Measurements from ENCODE around the gene KPNA6. TPM values are rescaled to one million over a fixed set of nuclear protein-coding genes. Genes with fewer than 3 reads are reported as not detected.

The KPNA6 gene
- total and polyA plus RNA-seq, 9 of the 15 experiments (the other 6 are each of a cell fraction or from before 2014, with no cell fraction given): 20.1 to 54.6 (median 32.2) TPM

- TF ChIP-seq OTX1 (CRISPR knock-in tag; IDR thresholded peaks at IDR 0.05) (no peak), XRCC5 (IDR thresholded peaks at IDR 0.05; ENCODE audit: low read depth, low read length) (no peak), ZFX (CRISPR knock-in tag; IDR thresholded peaks at IDR 0.05) (no peak), STAT5B (CRISPR knock-in tag; IDR thresholded peaks at IDR 0.05) (no peak), ZBTB26 (CRISPR knock-in tag; IDR thresholded peaks at IDR 0.05) (0 out of 2 replicates have a peak, but pooled peaks have one; percentile 13), SMAD3 (CRISPR knock-in tag; conservative IDR thresholded peaks at IDR 0.05) (no peak), CAMTA2 (CRISPR knock-in tag; conservative IDR thresholded peaks at IDR 0.05) (no peak)
Measured at GRCh38 chr1:32071758-32072621, 35.9 kb upstream of the KPNA6 start (continued).

DNA sequence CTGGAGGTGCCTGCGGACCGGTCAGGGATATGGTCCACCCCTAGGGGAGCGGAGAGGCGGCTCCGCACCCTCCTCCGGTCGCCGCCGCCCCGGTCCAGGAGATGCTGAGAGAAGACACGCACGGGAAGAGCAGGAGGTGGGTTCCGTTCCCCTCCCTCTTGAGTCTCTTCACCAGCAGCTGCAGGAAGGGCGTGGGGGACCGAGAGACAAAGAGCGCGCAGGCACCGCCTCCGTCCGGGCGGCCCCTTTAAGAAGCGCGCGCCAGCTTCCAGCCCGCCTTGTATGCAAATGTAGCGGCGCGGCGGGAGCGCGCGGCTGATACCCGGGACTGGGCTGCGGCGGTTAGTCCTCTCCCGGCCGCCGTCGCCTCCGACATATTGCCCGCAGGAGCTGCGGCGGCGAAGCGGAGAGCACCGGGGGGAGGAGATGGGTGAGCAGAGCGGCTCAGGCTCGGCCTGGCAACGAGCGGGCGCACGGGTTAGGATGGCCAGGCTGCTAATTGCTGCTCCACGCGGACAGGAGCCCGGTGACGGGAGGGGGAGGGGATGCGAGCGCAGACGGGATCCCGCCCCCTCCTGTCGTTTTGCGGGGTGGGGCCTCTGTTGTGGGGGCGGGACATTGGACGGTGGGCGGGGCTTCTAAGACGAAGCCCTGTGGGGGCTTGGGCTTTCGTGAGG, 35.1 kb upstream of the KPNA6 start, which contains the start of gene TMEM39B:
Gene TMEM39B, plus strand, starts transcription at position 318 of the 677 bp plus-strand sequence. Its CDS starts 109 bp downstream, at position 427.
- H3K9me3 ChIP-seq (replicated peaks; ENCODE audit: control insufficient read depth, insufficient read depth, low read depth, low read length): no peaks in the 10 kb centered on the region
- intact Hi-C loops (cut with micrococcal nuclease): loop anchor here (2.0 kb wide), 2 partner anchors 36 to 106 kb away; partner anchors contain the start of genes KPNA6 and TXLNA
- H3K79me2 ChIP-seq (ENCODE audit: control insufficient read depth, insufficient read depth, low read length): peaks cover 21% of the 10 kb centered on the region
- H3K4me2 ChIP-seq (ENCODE audit: insufficient read depth, low read length): peak within 1 kb of the TSS; percentile 89
- H3K27me3 ChIP-seq (ENCODE audit: control insufficient read depth in 2 of 2, insufficient read depth in 2 of 2, low read length in 2 of 2): no peaks in the 10 kb centered on the region
- peak; percentile 98 to 99 (median 99) for DNase-seq (ENCODE audit: extremely low read depth in 1 of 4, low spot score in 3 of 4)
- H3K27ac ChIP-seq (ENCODE audit: extremely low read depth, low read depth, low read length): peak within 1 kb of the TSS; percentile 79
- BruUV-seq (replicated peaks): no TSS peak
- peak; percentile 93 for ATAC-seq
- H3K4me3 ChIP-seq: peak within 1 kb of the TSS; percentile 83
- peak within 1 kb of the TSS; percentile 60 to 89 for H3K9ac ChIP-seq (ENCODE audit: insufficient read depth in 1 of 2, low read depth in 2 of 2, low read length in 2 of 2)
- H3K4me1 ChIP-seq (replicated peaks in 1 of 2; ENCODE audit: control insufficient read depth in 2 of 2, insufficient read depth in 2 of 2, low read length in 2 of 2): peaks cover 17 to 20% of the 10 kb centered on the region in 2 experiments
- FAIRE-seq: peak; percentile 85
- H3K36me3 ChIP-seq (ENCODE audit: control insufficient read depth, insufficient read depth, low read length): peaks cover 28% of the 10 kb centered on the region; the same call in 2 of the 3 replicates
- H2AFZ ChIP-seq (ENCODE audit: low read depth, low read length): peak within 1 kb of the TSS; percentile 99
- H4K20me1 ChIP-seq (replicated peaks; ENCODE audit: control insufficient read depth, insufficient read depth, low read length): no peaks in the 10 kb centered on the region; the same call in 1 of the 2 replicates
- peaks cover 4% of the 10 kb centered on the region for H3K9me1 ChIP-seq (ENCODE audit: control insufficient read depth, insufficient read depth, low read length)
- CTCF ChIA-PET (ENCODE audit: low intra/inter-chr PET ratio): interaction anchor here (0.5 to 0.8 kb wide), 3 partner anchors 10 to 83 kb away, joined by 3 to 4 read pairs (median 4); no protein-coding TSS in a partner anchor
- WGBS (ENCODE audit: insufficient coverage, low coverage, missing lambda C conversion rate): under 1% methylated on average over 61 of the region's 67 CpGs
- in situ Hi-C loops (cut with MboI): no loop called here
- POLR2A ChIA-PET: interaction anchor here (0.6 to 2.7 kb wide), 27 partner anchors 8 to 284 kb away, joined by 3 to 17 read pairs (median 4); partner anchors contain the start of genes CCDC28B, KPNA6 and MARCKSL1
- TF ChIP-seq, protein P1, sequence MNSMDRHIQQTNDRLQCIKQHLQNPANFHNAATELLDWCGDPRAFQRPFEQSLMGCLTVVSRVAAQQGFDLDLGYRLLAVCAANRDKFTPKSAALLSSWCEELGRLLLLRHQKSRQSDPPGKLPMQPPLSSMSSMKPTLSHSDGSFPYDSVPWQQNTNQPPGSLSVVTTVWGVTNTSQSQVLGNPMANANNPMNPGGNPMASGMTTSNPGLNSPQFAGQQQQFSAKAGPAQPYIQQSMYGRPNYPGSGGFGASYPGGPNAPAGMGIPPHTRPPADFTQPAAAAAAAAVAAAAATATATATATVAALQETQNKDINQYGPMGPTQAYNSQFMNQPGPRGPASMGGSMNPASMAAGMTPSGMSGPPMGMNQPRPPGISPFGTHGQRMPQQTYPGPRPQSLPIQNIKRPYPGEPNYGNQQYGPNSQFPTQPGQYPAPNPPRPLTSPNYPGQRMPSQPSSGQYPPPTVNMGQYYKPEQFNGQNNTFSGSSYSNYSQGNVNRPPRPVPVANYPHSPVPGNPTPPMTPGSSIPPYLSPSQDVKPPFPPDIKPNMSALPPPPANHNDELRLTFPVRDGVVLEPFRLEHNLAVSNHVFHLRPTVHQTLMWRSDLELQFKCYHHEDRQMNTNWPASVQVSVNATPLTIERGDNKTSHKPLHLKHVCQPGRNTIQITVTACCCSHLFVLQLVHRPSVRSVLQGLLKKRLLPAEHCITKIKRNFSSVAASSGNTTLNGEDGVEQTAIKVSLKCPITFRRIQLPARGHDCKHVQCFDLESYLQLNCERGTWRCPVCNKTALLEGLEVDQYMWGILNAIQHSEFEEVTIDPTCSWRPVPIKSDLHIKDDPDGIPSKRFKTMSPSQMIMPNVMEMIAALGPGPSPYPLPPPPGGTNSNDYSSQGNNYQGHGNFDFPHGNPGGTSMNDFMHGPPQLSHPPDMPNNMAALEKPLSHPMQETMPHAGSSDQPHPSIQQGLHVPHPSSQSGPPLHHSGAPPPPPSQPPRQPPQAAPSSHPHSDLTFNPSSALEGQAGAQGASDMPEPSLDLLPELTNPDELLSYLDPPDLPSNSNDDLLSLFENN (IDR thresholded peaks at IDR 0.05; ENCODE audit: low read depth in 2 of 2, low read length in 2 of 2): peak in 1 of 2 experiments; percentile 42; a peak in 1 of 4 replicates
- TF ChIP-seq ESRRA (IDR thresholded peaks at IDR 0.05; ENCODE audit: borderline replicate concordance, low read depth) (peak; percentile 85; the same call in 1 of the 2 replicates), POLR2AphosphoS2 (IDR thresholded peaks at IDR 0.05; ENCODE audit: low read length) (peak; percentile 84; the same call in 1 of the 2 replicates), FIP1L1 (IDR thresholded peaks at IDR 0.05; ENCODE audit: low read depth, low read length, poor library complexity, severe bottlenecking) (peak; percentile 93), MCM2 (IDR thresholded peaks at IDR 0.05; ENCODE audit: low read depth) (no peak), TGIF2 (CRISPR knock-in tag; IDR thresholded peaks at IDR 0.05) (no peak), ZBTB7A (IDR thresholded peaks at IDR 0.05; ENCODE audit: borderline replicate concordance, control insufficient read depth, low read depth, low read length) (peak; percentile 57; the same call in 1 of the 2 replicates)
